ENCODE data around the gene STK32B.

- no peak for TF ChIP-seq CTCF (IDR thresholded peaks at IDR 0.05 in 4 of 5, conservative IDR thresholded peaks at IDR 0.05 in 1 of 5)
- TF ChIP-seq POLR2A (IDR thresholded peaks at IDR 0.05) = no peak
These were observed at the start of gene STK32B for GRCh38 chr4:5051278-5052203.

All from gastrocnemius medialis (tissue), 4 donors.